Eye (tissue), 1 donor: ENCODE measurements around the gene TSFM.

Experiments used
- DNase-seq: peaks from one replicate; pipeline ENCODE4 v3.0.0-alpha.2; 2015

Gene TSFM

DNA sequence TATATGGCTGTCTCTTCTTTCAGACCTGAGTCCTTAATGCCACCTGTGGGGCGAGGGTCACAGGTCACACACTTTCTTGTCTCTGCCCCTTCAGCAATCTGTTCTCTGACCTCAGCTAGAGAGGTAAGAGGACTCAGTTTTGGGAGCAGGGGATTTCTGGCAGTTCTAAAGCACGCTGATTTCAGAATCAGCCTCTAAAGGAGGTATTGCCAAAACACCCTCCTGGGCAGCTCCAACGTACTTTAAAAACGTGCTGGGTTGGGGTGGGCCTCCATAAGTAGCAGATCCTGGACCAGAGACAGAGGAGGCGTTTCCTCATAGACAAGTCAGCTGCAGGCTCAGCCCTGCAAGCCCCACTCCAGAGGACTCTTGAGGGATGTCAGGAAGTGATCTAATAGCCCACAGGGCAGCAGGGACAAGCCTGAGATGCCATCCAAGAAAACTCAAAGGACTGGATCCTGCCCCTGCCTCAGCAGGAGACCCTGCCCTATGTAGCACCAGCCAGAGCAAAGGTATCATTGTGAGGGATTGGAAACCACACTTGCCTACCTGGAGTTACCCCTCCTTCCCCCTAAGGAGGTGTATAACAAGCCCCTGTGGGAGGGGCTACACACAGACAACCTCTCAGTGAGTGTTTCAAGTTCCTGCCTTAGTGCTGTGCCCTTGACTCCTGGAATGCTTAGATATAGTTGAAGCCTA is 55.4 kb downstream of the TSFM start:
- no peak for DNase-seq

GRCh38 chr12:57838594-57839302 is 56.2 kb downstream of the TSFM start:
- DNase-seq = no peak

DNA sequence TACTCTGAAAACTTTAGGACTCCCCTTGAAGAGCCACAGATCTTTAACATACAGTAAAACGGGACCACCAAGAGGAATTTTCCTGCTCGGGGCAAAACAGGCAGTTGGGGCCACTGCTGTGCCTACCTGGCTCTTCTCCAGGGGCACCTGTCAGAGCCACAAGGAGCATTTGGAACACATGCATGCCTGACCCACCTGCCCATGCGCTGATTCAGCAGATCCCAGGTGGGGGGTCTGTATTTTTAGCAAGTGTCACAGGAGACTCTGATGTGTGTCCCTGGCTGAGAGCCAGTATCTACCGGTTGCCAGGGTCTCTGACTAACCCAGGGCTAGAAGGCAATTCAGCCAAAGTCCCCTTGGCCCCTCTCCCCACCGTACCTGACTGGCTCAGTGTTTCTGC is 57.4 kb downstream of the TSFM start:
- DNase-seq = no peak

- DNase-seq = no peak
These were observed 58.1 kb downstream of the TSFM start for GRCh38 chr12:57840726-57841125.

- no peak for DNase-seq
These were observed 58.9 kb downstream of the TSFM start for GRCh38 chr12:57841445-57841844.

DNA sequence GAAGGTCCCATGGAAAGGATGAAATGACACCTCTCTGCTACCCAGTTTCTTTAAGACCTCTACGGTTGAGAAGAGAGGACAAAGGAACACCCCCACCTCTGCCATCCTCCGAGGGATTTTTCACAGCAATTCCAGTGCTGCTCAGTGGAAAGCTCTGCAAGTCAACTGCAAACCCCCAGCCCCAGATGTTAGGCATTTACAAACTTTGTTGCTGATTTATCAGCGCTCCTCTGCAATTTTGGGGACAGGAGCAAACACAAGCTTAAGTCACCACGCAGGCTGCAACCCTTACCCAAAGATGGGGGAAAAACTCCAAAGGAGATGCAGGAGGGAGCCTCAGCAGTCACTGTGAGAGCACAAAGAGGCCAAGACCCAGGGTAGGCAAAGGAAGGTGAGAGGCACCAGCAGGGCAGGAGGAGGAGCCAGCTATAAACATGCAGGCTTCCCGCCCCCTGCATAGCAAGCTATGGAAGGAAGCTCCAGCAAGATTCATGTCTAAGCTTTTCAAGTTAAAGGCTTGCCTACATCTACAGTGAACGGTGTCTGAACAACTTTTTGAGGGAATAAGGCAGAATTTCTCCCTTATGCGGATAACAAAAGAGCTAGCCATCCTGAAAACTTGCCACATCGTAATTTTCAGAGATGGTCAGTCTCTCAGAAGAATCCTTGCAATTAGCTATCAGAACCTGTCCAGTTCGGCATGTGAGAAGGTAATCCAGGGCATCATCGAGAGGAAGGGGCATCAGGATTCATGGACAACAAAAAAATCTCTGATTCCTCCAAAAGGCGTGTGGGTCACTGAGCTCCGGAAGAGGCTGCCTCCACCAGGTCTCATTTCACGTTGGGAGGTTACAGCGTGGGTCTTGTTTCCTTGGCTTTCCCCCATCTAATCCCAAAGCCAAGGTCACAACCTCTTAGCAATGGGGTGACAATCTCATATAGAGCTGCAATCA is 60.0 kb downstream of the TSFM start:
- DNase-seq = peak; percentile 72

GRCh38 chr12:57844709-57845477 is 62.3 kb downstream of the TSFM start:
- DNase-seq = peak; percentile 70

- peak; percentile 88 for DNase-seq
These were observed 63.1 kb downstream of the TSFM start for GRCh38 chr12:57845478-57846284.

DNA sequence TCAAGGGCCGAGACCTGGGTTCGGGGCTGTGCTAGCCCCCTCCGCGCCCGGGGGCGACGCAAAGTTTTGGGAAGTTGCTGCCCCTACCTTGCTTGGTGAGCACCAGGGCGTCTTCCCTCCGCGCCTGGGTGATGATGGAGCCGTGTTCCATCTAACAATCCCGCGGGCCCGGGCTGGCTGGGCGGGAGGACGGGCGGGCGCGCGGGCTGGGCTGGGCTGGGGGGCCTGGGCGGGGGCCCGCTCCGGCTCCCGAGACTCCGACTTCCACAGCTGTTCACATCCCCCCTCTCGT is 63.6 kb downstream of the TSFM start:
- DNase-seq = no peak

DNA sequence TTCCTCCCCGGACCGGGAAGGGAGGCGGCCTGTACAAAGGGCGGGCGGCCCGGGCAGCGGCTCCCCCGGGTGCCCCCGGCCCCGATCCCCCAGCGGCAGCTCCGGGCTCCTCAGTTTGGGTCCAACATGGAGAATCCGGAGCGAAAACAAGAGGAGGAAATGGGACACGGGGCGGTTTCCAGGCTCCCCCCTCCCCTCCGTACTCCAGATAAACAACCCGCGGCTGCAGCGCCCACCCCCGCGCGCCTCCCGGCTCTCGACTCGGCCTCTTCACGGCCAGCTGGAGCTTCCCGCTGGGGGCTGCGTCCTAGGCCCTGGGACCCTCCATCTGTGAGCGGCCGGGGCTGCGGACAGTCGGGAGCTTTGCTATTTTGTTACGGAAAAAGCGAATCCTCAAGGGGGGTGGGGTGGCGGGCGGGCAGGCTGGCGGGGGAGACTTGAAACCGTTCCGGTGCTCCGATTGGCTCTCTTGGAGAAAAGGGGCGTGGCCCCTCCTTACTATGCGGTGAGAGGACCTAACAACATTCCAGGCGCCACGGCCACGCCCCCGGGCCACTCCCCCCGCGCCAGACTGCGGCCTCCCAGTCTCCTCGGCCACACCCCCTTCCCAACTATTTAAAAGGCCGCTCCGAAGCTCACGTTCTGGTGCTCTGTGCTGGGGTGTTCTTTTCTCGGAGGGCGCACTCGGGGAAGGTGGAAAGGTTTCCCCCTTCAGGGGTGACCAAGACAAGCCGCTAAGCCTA is 64.2 kb downstream of the TSFM start, which contains the start of gene CTDSP2:
TSS of gene CTDSP2 (minus strand) at position 153 of the 743 bp plus-strand sequence. CDS start 294 bp downstream, outside the sequence.
- DNase-seq = peak; percentile 99
